Measurements from ENCODE around the gene C4orf36.

C4orf36 gene

DNA sequence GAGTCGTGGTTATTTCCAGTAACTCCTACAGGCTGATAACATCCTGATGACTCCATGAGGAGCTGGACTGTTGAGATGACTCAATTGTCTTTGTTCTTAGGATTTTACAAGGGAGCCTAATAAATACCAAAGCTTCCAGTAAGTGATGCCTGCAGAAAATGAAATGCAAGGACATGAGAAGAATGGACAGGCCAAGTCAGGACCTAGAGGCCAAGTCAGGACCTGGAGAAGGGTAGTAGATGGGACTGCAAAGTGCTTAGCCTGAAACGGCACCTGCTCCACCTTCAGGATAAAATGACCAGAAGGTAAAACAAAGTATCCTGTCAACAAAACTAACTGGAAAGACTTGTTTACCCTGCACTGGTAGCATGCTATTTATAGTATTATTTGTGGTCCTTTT, 36.6 kb downstream of the C4orf36 start:
- no peak for DNase-seq

DNA sequence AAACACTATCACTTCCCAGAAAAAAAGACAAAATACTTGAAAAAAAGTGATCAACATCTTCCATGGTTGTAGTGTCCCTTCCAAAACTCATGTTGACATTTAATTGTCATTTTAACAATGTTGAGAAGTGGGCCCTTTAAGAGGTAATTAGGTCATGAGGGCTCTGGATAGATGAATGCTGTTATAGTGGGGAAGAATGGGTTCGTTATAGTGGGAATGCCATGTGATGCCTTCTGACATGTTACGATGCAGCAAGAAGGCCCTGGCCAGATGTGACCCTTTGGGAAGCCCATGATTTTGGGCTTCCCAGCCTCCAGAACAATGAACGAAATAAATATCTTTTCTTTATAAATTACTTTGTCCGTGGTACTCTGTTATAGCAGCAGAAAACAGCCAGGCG, 39.0 kb downstream of the C4orf36 start:
- DNase-seq: no peak

DNA sequence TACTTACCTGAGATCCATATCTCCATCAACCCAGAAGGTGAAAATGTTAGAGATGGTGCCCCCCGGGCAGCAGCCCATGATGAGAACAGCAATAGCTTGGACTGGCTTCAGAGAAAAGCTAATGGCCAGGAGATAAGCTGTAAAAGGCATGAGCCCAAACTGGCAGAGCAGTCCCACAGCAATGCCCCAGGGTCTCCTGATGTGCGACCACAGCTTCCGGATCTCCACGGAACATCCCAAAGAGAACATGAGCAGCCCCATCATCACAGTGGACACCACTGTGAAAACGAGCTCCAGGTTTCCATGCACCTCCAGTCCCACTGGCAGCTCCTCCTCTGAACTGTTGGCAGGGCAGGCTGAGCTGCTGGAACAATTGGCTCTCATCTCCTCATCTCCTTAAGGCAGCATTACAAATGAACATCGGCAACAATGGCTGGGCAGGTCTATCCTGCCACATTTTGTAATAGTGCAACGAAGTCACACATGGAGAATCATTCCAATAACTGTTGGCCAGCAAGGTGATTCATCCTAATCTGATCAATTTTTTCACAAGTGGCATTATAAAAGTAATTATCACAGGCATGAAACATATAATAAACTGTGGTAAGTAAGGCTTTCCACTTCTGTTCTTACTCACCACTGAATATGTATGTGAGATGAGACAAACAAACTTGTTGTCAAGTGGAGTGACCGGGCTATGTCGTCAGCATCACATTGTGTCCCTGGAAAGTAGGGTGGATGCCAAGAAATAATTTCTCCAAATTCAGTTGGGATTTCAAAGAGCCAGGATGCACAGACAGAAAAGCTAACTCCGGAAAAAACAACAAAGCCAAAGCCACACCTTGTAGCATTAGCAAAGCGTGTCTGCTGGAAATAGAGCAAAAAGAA, 43.2 kb downstream of the C4orf36 start, which contains the start of gene SLC10A6:
SLC10A6 (minus strand) TSS at position 653 of the 888 bp plus-strand sequence; CDS start at position 384, 269 bp downstream.
- no peak for DNase-seq

DNA sequence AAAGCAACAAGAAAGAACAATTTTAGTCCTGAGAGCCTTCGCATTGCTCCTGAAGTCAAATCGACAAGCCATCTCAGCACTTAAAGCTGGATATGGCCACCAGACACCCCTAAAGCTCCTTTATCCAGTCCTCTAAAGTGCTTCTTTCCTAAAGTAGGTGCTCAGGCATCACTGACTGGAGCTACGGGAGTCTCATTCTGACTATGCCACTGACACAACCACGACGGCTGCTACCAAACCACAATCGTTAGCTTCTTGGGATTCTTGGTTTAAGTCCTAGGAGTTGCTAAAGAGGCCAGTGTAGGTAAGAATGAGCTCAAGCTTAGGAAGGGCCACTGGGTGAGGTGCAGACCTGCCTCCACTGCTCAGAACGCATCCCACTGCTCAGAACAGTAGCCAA, 44.1 kb downstream of the C4orf36 start:
- DNase-seq: no peak

DNA sequence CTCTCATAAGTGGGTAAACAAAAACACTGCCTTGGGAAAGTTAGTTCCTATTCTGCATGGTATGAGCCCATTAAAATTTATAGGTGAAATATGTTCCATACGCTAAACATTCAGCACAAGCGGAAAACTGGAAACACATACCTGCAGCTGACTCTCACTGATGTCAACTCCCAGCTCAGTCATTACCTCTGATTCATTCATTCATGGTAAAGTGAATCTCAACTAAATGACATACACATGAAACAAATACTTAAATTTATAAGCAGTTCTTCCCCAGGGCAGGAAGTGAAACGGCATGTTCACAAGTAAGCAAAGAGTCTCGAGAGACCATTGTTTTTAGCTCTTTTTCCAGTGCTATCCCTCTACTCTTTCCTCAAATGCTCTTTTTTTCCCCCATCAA, 44.7 kb downstream of the C4orf36 start:
- no peak for DNase-seq

DNA sequence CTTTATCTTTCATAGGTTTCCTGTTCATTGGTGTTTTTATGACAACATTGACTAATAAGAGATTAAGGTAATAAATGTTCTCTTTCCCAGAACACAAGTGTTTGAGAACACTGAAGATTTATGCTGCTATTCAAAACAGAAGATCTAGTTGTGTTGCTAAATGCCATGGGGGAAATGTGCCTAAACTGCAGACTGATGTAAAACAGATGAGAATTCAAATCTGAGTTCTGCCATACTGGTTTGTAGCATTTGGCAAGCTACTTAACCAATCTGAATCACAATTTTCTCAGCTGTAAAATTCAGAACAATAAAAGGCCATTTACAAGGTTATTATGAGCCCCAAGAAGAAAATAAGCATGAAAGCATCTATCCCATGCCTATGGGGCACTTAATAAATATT, 45.3 kb downstream of the C4orf36 start:
- no peak for DNase-seq

DNA sequence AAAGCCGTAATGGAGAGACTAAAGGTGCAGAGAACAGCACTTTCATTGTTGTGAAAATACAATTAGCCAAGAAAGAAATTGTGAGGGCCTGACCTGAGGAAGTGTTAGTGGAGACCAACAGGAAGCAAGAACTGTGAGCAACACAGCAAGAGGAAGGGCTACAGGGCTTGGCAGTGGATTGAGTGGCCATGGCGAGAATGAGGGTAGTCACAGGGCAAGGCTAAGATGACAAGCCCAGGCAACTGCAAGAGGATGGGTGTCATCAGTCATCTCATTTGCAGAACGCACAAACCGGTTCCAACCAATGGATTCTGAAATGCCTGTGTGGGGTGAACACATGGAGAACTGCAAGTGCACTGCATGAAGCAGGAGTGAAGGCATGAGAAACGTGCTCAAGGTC, 46.6 kb downstream of the C4orf36 start:
- DNase-seq: no peak

DNA sequence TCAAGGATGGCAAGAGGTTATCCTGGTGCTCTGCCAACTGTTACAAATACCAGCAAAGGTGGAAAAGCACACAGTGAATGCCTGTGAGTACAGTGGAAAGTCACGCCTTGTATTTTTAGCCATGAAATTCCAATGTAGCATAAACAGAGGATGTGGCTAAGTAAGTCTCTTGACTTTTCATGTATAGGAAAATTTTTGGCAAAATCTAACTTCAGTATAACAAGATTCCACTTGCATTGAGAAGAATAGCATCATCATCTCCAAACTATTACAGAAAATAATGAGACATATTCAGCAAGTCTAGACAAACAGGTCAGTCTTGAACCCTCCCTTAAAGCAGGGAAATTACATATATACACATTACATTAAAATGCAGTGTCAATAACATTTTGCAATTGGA, 50.9 kb downstream of the C4orf36 start:
- DNase-seq: no peak

DNA sequence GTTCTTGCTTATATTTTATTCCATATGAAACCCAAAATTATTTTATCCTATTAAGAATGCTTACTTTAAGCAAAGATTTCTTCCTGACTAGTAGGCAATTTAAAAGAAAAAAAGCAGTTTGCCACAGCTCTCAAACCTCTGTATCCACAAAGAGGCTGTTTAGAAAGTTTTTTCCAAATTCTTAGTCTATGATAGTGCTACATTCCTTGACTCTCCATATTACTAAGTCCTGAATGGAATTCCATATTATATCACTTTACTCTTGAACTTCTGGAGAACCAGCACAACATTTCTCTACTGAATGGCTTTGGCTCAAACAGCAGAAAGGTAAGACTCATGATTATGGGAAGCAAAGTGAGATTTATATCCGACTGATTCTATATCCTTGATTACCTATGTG, 51.4 kb downstream of the C4orf36 start:
- no peak for DNase-seq

DNA sequence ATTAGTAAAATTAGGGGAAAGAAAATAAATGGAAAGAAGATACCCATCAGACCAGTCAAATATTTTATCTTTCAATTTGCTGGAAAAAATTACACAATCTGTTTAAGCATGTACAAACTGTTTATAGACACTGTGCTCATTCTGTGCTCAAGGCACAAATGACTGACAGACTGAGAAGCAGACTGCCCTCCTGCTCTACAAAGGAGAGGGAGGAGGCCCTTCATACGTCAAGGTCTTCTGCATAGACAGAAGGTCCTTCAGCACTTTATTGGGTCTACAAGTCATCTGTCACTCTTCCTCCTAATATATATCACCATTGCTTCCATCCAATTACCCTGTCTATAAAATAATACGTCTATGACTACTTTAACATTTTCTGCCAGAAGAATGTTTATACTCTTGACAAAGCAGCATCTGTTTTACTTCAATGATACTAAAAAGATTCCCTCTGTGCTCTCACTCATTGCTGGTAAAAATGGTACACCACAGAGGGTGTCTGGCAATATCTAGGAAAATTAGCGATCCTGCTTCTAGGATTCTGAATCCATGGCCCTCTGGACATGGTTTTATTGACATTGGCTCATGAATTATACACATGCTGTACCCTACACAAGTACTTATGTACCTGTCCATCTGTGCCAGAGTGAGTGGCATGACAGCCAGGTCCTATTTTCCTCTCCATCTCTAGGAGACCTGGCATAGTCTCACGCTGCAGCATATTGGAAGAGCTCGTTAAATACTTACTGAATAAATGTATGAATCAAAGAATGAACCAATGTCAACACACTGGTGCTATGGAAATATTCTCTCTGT, 54.3 kb downstream of the C4orf36 start:
- DNase-seq: no peak

DNA sequence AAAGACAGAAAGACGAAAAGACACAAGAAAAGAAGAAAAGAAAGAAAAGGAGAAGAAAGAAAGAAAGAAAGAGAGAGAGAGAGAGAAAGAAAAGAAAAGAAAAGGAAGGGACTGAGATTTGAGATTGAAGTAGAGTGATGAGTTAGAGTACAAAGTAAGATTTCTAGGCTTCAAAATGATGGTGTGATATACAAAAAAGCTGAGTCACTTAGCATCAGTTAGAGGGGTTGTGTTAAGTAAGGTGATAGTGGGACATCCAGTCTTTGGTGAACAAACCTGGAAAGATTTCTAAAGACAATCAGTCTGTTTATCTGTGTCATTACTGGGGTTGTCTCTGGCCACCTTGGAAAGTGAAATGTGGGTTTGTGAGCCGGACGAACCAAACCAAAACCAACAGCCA, 56.5 kb downstream of the C4orf36 start:
- no peak for DNase-seq

DNA sequence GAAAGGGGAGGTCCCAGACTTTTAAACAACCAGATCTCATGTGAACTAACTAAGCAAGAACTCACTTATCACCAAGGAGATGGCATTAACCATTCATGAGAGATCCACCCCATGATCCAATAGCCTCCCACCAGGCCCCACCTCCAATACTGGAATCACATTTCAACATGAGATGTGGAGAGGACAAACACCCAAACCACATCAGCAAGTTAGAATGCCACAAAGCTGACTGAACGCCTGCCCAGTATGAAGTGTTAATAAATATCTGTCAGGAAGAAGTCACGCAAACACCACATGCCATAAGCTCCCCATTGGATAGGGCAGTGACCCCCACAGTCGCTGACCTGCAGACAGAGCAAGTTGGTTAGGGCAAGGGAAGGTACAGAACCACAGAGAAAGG, 57.3 kb downstream of the C4orf36 start:
- no peak for DNase-seq

DNA sequence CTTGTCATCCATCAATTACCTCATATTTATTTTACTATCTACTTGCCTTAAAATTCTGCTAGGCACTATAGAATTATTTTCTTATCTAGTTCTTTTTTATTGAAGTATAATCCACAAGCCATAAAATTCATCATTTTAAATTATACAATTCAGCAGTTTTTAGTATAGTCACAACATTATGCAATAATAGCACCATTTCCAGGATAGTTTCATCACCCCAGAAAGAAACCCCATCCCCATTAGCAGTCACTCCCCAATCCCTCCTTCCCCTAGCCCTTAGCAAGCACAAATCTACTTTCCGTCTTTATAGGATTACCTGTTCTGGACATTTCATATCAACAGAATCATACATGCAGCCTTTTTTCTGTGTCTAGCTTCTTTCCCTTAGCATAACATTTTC, 58.6 kb downstream of the C4orf36 start:
- no peak for DNase-seq

DNA sequence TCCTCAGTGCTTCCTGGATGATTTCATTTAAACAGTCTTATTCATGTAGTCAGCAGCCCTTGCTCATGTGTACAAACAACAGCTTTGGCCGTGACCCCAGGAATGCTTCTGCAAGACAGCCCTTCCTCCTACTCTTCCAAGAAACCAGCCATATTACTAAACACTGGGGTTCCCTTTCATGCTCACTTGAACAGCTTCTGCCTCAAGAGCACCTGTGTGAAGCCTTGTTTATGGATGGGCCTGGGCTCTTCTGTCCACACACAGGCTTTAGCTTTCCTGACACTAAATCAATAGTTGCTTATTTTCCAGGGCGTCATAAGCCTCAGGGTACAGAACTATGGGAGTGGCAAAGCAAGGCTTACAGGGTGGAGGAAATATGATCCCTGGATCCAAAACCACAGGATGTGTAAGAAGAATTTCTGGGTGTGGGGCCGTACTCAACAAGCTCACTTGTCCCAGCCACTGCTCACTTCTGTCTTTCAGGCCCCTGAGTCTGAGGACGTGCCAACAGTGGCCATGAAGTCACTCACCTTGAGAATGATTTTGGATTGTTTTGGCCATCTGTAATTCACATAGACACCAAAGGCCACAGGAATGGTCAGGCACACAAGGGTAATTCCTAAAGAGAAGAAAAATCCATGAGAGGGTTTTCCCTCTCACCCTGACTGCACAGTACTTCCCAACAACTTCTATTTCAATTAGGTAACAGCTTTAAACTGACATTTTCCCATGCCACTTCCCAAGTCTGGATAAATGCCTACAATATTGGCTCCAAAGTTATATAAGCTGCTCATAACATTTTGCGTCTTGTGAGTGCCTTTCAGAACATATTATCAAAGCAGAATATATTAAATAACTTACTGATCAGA, 60.7 kb downstream of the C4orf36 start:
- no peak for DNase-seq
